GM21360 (cell line): ENCODE results near the gene FBXO2.

Experiments
- ATAC-seq: cut with Tn5 transposase; IDR thresholded peaks from one replicate; pipeline ENCODE4 v1.9.1; 2021; ENCODE audit warnings: mild to moderate bottlenecking, moderate library complexity; ENCODE audit not compliant: unreplicated experiment

The FBXO2 gene, protein sequence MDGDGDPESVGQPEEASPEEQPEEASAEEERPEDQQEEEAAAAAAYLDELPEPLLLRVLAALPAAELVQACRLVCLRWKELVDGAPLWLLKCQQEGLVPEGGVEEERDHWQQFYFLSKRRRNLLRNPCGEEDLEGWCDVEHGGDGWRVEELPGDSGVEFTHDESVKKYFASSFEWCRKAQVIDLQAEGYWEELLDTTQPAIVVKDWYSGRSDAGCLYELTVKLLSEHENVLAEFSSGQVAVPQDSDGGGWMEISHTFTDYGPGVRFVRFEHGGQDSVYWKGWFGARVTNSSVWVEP

DNA sequence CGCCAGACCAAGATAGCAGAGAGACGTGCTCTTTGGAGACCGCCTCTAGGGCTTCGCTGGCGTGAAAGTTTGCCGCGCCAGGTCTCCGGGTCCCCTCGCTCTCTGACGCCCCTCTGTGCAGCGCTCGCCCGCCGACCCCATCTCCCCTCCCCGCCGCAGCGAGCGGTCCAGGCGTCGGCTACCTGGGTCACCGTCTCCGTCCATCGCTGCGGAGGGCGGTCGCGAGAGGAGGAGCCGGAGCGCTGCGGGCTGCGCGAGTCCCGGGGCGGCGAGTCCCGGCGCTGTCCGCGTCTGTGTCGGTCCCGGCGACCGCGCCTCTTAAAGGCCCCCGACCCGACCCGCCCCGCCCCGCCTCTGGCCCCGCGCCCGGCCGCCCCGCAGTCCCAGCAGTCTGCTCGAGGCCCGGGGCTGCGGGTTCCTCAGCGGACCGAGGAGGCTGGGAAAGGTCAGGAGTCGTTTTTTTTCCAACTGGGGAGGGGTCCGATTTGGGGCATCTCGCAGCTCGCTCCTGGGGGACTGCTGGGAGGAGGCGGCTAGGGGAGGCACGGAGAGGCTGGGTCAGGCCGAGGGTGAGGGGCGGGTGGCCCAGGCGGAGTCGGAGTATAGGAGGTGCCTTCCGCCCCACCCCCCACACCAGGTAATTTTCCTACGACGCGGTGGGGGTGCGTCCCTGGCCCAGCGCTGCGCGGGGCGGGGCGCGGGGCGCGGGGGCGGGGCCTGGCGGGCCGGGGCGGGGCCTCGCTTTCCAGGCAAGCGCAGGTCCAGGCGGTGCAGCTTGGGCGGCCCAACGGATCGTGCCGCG is at the start of gene FBXO2, which contains the start of gene FBXO44:
TSS of gene FBXO2 (minus strand) at position 293 of the 802 bp plus-strand sequence. CDS start at position 204, 89 bp downstream.
TSS of gene FBXO44 (plus strand) at position 741 of the 802 bp plus-strand sequence. CDS start 959 bp downstream, outside the sequence.
- no peak for ATAC-seq

DNA sequence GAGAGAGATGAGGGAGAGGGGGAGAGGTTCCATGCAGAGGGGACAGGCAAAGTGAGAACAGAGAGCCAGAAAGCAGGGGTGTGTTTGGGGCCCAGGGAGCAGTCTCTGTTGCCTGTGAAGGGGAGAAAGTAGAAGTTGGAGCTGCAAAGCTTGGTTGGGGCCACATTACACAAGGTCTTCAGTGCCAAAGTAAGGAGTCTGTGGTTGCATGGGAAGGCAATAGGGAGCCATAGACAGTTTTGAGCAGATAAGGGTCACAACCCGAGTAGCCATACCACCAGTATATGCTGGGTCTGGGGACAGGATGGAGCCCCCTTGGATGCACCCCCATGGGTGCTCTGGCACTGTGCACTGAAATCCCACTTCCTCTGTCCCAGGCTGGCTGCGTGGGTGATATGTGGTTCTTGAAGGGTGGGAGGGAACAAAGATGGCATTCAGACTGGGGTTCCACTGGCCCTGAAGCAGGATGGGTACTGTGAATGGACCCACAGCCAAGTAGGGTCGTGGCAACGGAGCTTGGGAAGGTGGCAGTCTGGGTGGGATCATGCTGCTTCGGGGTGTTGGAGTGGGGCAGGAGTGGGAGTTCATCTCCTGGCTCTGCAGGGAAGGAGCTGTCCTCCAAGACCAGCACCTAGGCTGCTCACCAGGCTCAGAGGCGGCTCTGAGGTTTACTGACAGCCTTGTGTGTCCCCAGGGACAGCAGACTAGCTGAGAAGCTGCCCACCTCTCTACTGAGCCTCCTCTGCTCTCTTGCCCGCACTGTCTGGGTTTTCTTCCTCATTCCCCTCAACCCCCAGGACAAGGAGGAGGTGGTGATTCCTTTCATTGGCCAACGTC is 49.3 kb upstream of the FBXO2 start:
- ATAC-seq, result no peak

DNA sequence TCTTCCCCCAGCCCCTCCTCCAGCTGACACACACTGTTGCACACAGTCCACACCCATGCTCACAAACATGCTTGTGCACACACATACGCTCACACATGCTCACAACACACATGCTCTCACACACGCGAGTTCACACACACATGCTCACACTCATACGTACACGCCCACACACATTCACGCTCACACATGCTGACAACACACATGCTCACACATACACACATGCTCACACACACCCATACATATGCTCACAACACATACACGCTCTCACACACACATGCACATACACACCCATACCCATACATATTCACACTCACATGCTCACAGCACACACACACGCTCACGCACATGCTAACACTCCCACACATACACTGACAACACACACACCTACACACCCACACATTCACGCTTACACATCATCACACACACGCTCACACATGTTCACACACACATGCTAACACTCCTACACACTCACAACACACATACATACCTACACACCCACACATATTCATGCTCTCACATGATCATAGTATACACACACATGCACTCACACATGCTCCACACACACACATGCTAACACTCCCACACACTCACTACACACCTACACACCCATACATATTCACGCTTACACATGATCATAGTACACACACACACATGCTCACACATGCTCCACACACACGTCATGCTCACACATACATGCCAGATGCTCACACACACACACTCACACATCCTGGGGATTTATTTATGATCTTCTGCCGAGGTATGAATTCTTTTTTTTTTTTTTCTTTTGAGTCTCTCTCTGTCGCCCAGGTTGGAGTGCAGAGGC is 48.0 kb upstream of the FBXO2 start:
- no peak for ATAC-seq

DNA sequence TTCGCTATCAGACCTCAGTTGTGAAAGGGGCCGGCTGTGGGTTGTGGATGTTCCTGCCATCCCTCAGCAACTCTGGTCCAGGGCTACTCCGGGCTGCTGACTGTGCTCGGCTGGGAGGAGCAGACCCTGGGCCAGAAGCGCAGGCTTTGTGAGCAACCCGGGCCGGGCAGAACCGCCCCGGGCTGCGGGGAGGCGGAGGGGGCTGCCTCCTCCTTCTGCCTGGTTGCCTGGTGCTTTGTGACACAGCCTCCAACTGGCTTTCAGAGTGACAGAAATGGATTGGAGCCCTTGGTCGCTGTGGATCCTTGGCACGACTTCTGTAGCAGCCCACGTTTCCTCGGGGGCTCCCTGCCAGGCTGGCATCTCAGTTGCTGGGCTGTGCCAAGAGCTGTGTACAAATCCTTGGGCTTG is 47.3 kb upstream of the FBXO2 start:
- ATAC-seq, result no peak

DNA sequence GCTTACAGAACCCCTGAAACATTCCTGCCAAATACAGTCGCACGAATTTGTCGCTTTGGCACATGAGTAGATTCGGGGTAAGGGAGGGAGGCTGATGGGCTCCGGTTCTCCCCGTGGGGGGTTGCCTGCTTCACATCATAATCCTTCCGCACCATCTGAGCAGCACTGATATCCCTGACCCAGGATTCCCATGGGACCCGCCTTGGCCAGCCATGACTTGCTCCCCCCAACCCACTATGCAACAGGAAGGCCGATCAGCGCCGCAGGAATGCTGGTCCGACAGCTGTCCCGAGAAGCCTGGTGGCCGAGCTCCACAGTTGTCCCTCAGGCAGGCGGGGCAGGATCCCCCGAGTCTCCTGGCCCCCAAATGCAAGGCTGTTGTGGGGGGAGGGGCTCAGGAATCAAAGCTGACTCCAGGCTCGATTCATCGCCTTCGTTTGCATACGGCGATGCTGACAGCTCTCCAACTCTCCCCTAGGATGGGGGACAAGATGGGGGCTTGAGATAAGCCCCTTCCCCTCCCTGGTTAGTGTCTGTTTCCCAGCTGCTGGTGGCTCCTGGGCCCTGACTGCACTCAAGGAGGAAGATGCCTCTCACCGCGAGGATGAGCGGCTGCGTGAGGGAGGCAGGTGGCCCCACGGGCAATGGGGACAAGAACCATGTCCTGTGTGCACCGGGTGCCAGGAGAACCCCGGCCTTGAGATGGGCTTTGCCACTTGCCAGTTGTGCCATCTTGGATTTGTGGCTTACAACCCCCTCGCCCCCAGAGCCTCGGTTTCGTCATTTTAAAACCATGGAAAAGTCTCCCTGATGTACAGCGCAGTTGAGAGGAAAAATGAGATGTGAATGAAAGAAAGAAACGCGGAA is 46.6 kb upstream of the FBXO2 start:
- ATAC-seq, result no peak

DNA sequence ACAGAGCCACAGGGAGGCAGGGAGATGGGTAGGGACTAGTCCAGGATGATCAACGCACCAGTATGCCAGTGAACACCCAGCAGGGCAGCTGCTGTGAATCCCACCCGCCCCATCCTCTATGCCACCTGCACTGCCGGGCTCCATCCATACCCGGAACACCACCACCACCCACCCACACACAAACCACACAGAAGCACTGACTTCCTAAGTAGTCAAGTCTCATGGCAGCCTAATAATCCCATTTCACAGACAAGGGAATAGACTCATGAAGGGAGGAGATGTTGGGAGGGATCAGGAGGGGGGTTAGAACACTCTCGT is 43.6 kb upstream of the FBXO2 start:
- ATAC-seq, result no peak

DNA sequence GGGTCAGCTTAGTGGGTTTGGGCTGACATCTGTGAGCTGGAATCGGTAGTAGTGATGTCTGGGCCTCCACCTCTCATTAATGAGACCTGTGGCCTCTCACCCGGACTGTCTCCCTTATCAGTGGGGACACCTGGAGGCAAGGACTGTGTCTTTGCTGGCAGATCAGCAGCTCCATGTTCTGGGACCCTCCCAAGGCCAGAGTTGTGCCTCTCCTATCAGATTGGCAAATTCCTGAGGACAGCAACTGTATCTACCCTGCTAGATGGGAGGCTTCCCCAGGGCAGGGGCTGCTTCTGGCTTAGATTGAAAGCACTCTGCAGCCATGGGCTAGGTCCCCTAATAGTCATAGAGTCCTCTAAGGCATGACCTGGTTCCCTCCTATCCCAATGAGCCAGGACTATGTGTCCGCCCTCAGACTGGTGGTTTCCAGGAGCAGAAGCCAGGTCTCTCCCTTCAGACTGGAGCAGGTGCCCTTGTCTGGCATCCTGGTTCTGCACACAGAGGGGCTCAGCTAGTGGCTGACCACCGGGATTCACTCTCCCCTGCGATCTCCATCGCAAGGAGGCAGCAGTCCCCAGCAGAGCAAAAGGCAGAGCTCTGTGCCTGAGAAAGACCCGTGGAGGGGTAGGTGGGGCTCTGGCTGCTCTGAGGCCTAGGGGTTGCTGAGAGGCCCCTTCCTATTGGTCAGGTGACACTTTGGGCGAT is 43.1 kb upstream of the FBXO2 start:
- no peak for ATAC-seq

DNA sequence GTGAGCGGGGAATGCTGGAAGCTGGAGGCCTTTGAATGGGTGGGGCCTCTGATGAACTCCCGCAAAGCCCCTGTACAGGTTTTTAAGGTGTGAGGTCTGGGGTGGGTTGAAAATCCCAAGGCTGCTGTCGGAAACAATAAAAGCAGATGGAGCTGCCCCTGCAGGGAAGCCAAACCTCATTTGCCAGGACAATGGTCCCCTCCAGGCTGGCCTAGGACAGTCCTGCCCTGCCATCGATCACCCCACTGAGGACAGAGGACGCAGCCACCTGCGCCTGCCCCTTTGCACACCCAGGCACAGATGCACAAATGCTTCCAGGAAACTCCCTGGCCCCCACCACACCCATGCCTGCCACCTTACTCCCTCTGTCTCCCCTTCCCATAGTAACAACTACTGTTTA is 41.6 kb upstream of the FBXO2 start:
- no peak for ATAC-seq

DNA sequence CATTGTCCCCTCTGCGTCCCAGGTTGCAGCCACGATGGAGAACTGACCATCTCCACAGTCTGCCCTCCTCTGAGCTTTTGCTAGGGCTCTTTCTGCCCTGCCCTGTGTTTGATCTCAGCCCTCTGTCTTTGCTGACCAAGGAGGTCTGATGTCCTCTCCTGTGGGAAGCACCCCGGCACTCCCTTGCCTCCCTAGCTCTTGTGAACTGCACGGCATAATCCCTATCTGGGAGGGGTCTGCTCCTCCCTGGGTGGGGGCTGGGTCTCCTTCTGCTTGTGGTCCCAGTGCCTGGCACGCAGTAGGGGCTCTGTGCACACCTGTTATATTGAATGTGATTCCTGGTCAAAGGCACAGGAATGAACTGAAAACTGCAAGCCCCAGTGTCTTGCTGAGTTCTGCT is 39.7 kb upstream of the FBXO2 start:
- ATAC-seq, result no peak

DNA sequence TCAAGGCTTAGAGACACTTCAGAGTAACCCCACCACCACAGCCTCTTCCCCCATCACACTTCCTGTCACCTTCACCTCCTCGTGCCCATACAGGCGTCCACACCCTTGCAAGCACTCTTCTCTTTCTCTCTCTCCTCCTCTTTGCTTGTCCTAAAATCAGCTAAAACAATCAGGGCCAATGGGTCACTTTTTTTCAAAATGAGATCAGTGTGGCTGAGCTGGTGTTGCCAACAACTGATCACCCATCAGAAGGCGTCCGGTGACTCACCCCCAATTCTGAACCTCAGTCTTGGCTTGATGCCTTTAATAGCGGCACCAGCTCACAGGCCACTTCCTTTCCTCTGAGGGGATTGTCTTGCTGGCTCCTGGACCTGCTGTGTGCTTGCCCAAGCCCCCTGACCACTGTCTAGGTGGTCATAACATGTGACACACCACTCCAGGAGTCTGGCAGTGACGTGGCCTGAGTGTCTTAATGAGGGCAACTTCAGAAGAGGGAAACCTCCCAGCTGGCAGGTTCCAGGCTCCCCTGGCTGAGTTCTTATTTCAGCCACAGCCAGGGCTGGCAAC is 38.9 kb upstream of the FBXO2 start:
- no peak for ATAC-seq

DNA sequence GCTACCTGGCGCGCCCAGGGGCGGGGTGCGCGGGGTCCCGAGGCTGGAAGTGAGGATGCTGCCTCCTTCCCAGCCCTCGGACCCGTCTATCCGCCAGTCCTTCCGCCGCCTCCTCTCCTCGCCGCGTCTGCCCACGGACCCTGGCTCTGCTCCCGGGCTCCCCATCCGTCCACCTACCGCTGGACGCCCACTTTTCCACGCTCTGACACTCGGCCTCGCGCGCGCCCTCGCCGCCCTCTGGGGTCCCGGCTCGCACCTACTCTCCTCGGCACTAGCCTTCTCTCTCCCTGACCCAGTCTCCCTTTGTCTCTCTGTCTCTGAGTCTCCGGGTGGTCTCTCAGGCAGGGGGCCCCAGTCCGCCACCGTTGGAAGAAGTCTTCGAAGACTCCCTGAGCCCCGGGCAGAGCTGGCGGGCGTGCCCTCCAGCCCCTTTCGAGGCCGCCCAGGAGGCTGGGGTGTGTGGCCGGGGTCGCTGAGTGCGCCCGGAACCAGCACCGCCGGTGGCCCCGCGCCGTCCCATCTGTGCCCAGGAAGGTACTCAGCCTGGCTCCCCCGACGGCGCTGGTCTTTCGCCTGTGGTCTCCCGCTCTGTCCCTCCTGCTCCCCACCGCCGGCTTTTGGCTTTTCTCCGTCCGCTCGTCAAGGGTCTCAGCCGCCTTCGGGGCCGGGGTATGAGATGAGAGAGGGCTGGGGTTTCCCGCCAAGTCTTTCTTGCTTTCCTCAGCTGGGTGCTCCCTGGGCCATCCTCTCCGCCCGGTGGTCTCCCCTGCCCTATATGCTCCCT is 37.9 kb upstream of the FBXO2 start:
- ATAC-seq, result no peak

DNA sequence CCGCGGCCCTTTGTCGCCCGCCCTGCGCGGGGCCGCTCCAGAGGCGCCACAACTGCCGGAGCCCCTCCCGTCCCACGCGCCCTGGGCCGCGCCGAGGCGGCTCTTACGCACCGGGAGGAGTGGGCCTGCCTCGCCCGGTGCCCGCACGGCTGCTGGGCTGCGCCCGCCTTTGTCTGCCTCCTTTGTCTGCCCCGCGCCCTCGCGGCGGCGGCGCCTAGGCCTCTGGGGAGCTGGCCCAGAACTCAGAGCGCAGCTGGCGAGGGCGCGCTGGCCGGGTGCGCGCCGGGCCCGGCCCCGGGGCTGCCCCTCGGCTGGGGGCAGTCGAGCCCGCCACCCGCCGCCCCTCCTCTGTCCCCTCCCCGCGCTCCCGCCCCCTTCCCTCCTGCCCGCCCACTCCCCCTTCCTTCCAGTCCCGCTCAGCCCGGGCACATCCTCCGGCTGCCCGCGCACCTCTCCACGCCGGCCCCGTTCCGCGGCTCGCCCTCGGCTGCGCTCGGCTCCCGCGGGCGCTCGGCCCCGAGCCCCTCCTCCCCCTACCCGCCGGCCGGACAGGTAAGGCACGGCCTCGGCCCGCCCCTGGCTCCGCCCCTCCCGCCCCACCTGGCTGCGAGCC is 37.2 kb upstream of the FBXO2 start, which contains the start of gene DRAXIN:
TSS of gene DRAXIN (plus strand) at position 409 of the 613 bp plus-strand sequence. CDS start 14,549 bp downstream, outside the sequence.
- no peak for ATAC-seq

DNA sequence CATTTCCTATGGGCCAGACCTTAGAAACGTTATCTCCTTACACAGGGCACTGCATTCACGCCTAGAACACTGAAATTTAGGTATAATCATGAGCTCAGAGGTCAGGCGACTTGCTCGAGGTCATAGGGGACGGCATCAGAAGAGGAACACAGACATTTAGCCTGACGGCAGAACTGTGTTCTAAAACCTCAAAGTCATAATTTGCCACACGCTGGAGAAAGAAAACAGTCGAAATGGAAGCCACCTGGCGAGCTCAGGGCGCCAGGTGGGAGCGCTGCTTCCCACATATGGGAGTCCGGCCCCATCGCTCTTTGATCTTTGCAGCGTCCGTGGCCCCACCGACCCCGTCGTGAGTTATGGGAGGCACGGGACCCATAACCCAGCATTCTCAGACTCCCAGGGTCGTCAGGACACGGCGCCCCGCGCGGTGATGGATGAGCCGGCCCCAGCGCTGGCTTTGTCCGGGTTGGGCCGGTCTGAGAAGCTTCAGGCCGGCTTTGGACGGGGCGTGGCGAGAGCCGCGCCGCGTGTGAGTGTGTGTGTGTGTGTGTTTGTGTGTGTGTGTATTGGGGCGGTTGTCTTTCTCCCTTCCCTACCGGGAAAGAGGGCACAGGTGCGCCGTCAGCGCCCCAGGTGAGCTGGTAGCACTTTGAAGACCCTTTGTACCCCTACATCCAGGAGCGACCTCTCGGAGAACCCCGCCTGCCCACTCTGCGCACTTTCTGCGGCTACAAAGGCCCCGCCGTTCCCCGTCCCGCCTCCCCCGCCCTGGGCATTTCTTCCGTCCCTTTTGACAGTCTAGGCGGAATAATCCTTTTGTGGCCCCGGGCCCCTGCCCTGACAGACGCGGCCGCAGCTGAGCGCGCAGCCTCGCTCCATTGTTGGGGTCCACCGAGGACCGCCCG is 36.4 kb upstream of the FBXO2 start:
- no peak for ATAC-seq

DNA sequence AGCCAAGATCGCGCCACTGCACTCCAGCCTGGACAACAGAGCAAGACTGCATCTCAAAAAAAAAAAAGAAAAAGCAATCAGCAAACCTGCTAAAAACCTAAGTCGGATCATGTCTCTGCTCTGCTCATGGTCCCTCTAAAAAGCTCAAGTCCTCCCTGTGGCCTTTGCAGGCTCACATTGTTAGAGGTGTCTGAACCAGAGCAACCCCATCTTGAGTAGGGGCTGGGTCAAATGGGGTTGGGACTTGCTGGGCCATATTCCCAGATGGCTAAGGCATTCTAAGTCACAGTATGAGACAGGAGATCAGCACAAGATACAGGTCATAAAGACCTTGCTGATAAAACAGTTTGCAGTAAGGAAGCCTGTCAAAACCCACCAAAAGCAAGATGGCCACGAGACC is 34.3 kb upstream of the FBXO2 start:
- no peak for ATAC-seq

DNA sequence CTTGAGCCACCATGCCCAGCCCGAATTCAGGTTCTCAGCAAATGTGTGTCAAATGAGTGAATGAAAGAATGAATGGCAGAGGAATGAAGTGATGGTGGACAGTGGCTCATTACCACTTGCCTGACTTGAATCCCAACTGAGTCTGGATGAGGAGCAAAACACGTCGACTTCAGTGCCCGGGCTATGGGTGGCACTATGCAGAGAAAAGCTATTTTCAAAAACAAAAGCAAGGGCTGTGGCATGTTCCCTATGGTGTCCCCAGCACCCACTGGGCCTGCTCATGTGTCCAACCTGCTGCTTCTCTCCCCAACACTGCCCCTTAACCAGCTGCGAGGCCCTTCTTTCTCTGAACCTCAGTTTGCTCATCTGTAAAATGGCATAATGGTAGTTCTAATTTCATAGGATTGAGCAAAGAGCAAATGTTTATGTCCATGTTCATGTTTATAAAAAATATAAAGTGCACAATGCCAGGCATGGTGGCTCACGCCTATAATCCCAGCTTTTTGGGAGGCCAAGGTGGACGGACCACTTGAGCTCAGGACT is 31.1 kb upstream of the FBXO2 start:
- no peak for ATAC-seq

DNA sequence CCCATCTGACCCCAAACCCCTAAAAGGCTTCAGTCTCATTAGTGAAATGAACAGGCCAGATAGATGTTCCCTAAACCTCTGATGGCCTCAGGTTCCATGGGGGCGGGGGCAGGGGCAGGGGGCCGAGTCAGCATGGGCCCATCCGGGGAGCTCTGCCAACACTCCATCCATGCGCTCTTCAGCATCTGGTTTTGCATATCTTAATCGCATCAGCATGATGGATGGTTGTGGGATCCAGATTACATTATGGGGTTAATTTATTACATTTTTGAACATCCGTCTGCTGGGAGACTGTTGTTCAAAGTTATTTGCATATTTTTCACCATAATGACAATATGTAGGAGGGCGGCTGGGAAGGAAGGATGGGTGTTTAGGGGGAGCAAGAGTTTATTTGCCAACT is 29.8 kb upstream of the FBXO2 start:
- ATAC-seq, result no peak
